Measurements from ENCODE around the gene TCL1B.

The TCL1B gene

DNA sequence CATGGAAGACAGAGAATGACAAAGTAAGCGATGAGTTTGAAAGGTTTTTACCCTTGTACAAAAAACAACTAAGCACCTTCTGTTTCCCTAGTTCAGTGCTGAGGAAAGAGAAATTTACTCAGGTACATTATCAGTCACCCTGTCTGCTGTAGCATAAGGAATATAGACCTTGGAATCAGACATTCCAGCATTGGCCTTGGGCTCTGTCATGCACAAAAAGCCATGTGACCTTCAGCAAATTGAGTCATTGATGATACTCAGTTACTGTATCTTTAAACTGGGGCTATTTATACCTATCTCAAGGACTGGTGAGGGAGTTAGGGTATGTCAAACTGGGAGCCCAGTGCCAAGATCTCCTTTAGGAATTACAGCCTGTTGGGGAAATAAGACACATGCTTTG, 47.0 kb downstream of the TCL1B start:
- no peak for DNase-seq (ENCODE audit: low read depth)
- H3K4me3 ChIP-seq (ENCODE audit: low read depth, low read length), result no peak overlapping the region

GRCh38 chr14:95739356-95739755, 53.1 kb downstream of the TCL1B start:
- H3K4me3 ChIP-seq (ENCODE audit: low read depth, low read length), result no peak overlapping the region
- DNase-seq (ENCODE audit: low read depth), result no peak

GRCh38 chr14:95741038-95741490, 54.8 kb downstream of the TCL1B start:
- no peak overlapping the region for H3K4me3 ChIP-seq (ENCODE audit: low read depth, low read length)
- DNase-seq (ENCODE audit: low read depth), result no peak

DNA sequence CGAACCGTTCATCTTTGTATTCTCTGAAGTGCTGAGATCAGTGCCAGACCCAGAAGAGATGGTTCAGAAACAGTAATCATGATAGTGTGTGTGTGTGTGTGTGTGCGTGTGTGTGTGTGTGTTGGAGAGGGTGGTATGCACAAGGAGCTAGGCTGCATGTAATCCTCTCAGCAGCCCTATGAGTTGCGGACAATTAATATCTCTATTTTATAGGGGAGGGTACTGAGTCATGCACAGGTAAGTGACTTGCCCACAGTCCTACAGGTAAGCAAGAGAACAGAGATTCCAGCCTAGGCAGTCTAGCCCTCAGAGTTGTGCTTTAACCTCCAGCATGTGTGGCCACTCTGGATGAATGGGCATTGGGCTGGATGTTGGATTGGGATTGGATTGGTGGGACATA, 55.6 kb downstream of the TCL1B start:
- H3K4me3 ChIP-seq (ENCODE audit: low read depth, low read length), result no peak overlapping the region
- no peak for DNase-seq (ENCODE audit: low read depth)
